Measurements from ENCODE around the gene STK4.

- TF ChIP-seq, protein P1, sequence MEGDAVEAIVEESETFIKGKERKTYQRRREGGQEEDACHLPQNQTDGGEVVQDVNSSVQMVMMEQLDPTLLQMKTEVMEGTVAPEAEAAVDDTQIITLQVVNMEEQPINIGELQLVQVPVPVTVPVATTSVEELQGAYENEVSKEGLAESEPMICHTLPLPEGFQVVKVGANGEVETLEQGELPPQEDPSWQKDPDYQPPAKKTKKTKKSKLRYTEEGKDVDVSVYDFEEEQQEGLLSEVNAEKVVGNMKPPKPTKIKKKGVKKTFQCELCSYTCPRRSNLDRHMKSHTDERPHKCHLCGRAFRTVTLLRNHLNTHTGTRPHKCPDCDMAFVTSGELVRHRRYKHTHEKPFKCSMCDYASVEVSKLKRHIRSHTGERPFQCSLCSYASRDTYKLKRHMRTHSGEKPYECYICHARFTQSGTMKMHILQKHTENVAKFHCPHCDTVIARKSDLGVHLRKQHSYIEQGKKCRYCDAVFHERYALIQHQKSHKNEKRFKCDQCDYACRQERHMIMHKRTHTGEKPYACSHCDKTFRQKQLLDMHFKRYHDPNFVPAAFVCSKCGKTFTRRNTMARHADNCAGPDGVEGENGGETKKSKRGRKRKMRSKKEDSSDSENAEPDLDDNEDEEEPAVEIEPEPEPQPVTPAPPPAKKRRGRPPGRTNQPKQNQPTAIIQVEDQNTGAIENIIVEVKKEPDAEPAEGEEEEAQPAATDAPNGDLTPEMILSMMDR (conservative IDR thresholded peaks at IDR 0.05; ENCODE audit: low read depth, low read length), result no peak
- no peak for TF ChIP-seq EZH2 (IDR thresholded peaks at IDR 0.05; ENCODE audit: borderline replicate concordance, low read depth, low read length, poor library complexity, severe bottlenecking)
Measured at GRCh38 chr20:45053430-45054351, 87.4 kb downstream of the STK4 start.
